Measurements from ENCODE around the gene SMPD3. TPM values are rescaled to one million over a fixed set of nuclear protein-coding genes. Genes with fewer than 3 reads are reported as not detected.

SMPD3 gene
- total RNA-seq, 4 donors from 2014 or later, result 19.0 to 353 (median 206) TPM

DNA sequence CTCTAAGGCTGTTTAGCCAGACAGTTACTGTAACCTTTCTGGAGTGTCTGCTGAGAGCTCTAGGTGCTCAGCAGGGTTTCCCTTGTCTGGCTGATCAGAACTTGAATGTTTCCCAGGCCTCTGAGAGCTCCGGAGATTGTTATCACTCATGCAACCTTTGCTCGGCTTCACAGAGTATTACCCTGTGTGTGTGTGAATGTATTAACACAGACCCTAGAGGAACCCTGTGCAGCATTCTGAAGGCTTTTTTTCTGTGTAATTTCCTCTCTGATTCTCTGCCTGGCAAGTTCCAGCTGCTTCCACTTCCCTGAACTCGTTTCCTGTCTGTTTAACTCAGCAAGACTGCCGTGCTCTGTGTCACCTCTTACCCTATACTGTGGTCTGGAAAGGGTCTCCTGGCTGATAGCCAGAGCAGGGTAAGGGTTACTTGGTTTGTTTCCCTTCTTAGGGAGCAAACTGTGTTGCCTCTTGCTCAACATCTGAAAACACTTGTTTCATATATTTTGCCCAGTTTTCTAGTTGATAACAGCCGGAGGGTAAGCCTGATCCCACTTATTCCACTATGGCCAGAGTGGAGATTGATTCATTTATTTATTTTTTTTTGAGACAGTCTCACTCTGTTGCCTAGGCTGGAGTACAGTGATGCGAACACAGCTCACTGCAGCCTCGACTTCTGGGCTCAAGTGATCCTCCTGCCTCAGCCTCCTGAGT is 115.7 kb downstream of the SMPD3 start:
- H3K27ac ChIP-seq, result peak overlapping the region in 3 of 4 donors; percentile 8 to 66 (median 63)
- H3K4me1 ChIP-seq, result peaks cover 0 to 26% (median 0%) of the 10 kb centered on the region in 4 donors
- peak in 1 of 3 donors; percentile 54 for DNase-seq
- no peaks in the 10 kb centered on the region for H3K27me3 ChIP-seq
- TF ChIP-seq CTCF (IDR thresholded peaks at IDR 0.05), result no peak
- no peak for TF ChIP-seq POLR2A (IDR thresholded peaks at IDR 0.05)
- no peaks in the 10 kb centered on the region for H3K9me3 ChIP-seq
- H3K36me3 ChIP-seq, result peaks cover 0 to 2% (median 0%) of the 10 kb centered on the region in 3 donors
- no peak overlapping the region for H3K4me3 ChIP-seq

DNA sequence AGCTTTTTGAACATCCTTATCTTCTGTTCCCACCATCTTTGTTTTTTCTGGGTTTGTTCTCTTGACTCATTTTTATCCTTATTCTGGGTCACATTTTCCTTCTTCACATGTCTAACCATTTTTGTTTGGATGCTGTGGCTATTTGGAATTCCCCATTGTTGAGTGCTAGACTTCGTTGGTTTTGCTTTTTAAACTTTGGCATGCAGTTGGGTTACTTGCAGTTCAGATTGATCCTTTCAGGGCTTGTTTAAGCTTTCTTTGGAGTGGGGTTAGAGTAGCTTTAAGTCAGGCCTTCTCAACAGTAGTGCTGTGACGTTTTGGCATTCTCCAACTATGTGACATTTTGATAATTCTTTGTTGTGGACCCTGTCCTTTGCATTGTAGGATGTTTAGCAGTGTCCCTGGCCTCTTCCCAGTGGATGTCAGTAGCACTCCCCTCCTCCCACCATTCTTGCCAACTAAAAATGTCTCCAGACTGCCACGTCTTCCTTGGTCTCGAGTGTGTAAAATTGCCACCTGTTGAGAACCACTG is 116.4 kb downstream of the SMPD3 start:
- TF ChIP-seq CTCF (IDR thresholded peaks at IDR 0.05), result no peak
- TF ChIP-seq POLR2A (IDR thresholded peaks at IDR 0.05), result no peak
- H3K4me3 ChIP-seq, result no peak overlapping the region
- H3K27me3 ChIP-seq, result no peaks in the 10 kb centered on the region
- peak overlapping the region in 3 of 4 donors; percentile 8 to 66 (median 63) for H3K27ac ChIP-seq
- H3K4me1 ChIP-seq, result peaks cover 0 to 26% (median 0%) of the 10 kb centered on the region in 4 donors
- DNase-seq, result no peak
- no peaks in the 10 kb centered on the region for H3K9me3 ChIP-seq
- H3K36me3 ChIP-seq, result no peaks in the 10 kb centered on the region

DNA sequence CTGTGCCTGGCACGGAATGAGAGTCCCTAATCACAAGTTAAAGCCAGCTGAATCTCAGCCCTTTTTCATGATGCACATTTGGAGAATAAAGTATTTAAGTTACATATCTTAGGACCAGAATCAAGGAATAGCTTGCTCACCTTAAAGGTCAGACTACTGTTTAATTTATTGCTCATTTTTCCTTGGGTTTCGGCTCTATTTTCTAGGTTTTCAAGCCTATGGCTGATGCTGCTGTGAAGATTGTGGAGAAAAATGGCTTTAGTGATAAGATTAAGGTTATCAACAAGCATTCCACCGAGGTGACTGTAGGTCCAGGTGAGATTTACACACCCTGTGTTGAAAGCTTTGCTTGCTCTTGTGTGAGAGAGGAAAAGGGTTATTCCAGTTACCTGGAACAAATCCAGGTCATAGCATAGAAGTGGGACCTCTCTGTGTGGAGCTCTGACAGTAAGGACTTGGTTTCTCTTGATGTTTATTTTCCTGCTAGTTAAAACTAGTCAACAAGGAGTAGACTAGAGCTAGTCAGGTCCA is 119.4 kb downstream of the SMPD3 start:
- no peak for TF ChIP-seq POLR2A (IDR thresholded peaks at IDR 0.05)
- TF ChIP-seq CTCF (IDR thresholded peaks at IDR 0.05), result no peak
- Histone ChIP-seq H3K4me1 (peaks cover 0 to 26% (median 0%) of the 10 kb centered on the region in 4 donors), H3K27ac (no peak overlapping the region), H3K27me3 (no peaks in the 10 kb centered on the region), H3K9me3 (no peaks in the 10 kb centered on the region), H3K4me3 (no peak overlapping the region), H3K36me3 (peaks cover 0 to 10% (median 0%) of the 10 kb centered on the region in 3 donors)
- no peak for DNase-seq

DNA sequence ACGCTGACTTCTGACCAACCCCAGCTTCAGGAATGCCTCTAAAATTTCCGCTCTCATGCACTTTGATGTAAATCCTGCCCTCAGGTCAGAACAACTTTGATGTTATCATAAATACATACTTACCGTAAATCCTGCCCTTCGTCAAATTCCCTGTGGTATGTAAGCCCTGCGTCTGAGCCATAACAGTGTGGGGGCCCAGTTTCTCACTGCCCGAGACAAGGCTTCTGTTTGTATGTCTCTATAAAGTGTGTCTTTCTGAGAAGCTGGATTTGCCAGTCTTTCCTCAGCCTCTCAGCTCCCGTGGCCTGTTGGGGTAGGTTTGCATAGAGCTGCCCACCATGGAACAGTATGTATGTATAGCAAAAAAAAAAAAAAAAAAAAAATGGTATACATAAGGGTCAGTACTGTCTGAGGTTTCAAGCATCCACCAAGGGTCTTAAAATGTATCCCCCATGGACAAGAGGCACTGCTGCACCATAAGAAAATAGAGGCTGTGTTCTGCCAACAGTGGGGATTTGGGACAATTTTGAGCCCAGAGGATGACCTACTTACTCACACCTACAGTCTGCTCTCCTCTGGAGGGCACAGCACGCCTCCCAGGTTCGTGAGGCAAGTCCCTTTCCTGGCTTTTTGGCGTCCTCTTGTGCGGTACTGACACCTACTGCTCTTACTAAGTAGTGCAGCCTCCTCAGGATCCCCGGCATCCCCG is 120.0 kb downstream of the SMPD3 start:
- Histone ChIP-seq H3K4me3 (no peak overlapping the region), H3K9me3 (no peaks in the 10 kb centered on the region), H3K27ac (no peak overlapping the region), H3K27me3 (no peaks in the 10 kb centered on the region), H3K36me3 (peaks cover 0 to 13% (median 0%) of the 10 kb centered on the region in 3 donors), H3K4me1 (peaks cover 0 to 20% (median 0%) of the 10 kb centered on the region in 4 donors)
- DNase-seq, result peak; percentile 74 to 91 (median 75)
- TF ChIP-seq CTCF (IDR thresholded peaks at IDR 0.05), result peak; percentile 79 to 97 (median 94)
- TF ChIP-seq POLR2A (IDR thresholded peaks at IDR 0.05), result no peak

DNA sequence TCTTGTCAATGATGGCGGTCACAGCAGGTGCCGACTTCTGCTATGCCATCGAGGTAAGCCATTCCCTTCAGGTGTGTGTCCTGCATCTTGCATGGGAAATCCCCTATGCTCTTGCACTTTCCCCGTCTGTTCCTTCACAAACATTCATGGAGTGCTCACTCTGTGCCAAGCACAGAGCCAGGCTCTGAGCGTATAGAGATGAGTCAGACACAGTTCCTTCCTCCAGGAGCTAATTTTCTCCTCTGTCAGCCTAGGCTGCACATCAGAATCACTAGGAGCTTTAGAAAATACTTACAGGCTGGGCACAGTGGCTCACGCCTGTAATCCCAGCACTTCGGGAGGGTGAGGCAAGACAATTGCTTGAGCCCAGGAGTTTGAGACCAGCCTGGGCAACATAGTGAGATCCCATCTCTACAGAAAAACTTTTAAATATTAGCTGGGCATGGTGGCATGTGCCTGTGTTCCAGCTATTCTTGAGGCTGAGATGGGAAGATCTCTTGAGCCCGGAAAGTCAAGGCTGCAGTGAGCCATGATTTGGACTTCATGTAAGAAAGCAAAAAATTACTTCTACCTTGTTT is 123.4 kb downstream of the SMPD3 start:
- peaks cover 0 to 29% (median 0%) of the 10 kb centered on the region in 3 donors for H3K36me3 ChIP-seq
- no peak for DNase-seq
- no peak overlapping the region for H3K4me3 ChIP-seq
- no peaks in the 10 kb centered on the region for H3K9me3 ChIP-seq
- no peaks in the 10 kb centered on the region for H3K27me3 ChIP-seq
- H3K4me1 ChIP-seq, result no peaks in the 10 kb centered on the region
- no peak overlapping the region for H3K27ac ChIP-seq
- TF ChIP-seq POLR2A (IDR thresholded peaks at IDR 0.05) (no peak), CTCF (IDR thresholded peaks at IDR 0.05) (no peak)
